Gastroesophageal sphincter (tissue), 3 donors: ENCODE data around the gene PSMA1.

Experiments
- POLR2A ChIP-seq, 2 donors: fragments of 450-650 bp; IDR thresholded peaks; one replicate each; pipeline ENCODE4 v1.6.1; 2017; ENCODE audit warnings: antibody characterized with exemption in 2 of 2, mild to moderate bottlenecking in 2 of 2, moderate library complexity in 1 of 2
- TF ChIP-seq, protein P1 (sequence below), 4 experiments: fragments of 200-600 bp in 2 of 4; fragments of 450-650 bp in 2 of 4; sonication (generic) in 1 of 4; IDR thresholded peaks; one replicate each; pipeline ENCODE4 v1.5.1; 2017 to 2019; ENCODE audit warnings: antibody characterized with exemption in 4 of 4, mild to moderate bottlenecking in 2 of 4, moderate library complexity in 2 of 4

DNA sequence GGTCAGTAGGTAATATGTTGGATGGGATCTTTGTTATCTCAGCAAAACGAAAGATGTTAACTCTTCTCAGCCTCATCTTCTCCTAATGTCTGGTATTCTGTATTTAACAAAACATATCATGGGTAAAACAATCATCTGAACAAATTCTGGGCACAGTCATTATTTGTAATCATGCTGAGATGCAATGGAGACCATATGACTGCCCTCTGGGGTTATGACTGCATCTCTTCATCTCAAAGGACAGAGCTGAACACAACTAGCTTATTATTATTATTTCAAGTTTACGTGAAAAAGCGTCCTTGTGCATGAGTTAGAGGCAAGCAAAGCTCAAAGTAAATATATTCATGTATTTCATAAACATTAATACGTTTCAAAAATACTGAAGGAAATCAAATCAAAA lies 29.7 kb upstream of the PSMA1 start:
- TF ChIP-seq, protein P1, sequence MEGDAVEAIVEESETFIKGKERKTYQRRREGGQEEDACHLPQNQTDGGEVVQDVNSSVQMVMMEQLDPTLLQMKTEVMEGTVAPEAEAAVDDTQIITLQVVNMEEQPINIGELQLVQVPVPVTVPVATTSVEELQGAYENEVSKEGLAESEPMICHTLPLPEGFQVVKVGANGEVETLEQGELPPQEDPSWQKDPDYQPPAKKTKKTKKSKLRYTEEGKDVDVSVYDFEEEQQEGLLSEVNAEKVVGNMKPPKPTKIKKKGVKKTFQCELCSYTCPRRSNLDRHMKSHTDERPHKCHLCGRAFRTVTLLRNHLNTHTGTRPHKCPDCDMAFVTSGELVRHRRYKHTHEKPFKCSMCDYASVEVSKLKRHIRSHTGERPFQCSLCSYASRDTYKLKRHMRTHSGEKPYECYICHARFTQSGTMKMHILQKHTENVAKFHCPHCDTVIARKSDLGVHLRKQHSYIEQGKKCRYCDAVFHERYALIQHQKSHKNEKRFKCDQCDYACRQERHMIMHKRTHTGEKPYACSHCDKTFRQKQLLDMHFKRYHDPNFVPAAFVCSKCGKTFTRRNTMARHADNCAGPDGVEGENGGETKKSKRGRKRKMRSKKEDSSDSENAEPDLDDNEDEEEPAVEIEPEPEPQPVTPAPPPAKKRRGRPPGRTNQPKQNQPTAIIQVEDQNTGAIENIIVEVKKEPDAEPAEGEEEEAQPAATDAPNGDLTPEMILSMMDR (IDR thresholded peaks at IDR 0.05): no peak
- no peak for TF ChIP-seq POLR2A (IDR thresholded peaks at IDR 0.05)
